Astrocyte of the hippocampus (primary cell): ENCODE results near the gene S1PR5.

Source experiments
- DNase-seq: peaks from one replicate; pipeline ENCODE4 v3.0.0; 2011; ENCODE audit warnings: low read depth, low spot score

Gene S1PR5

GRCh38 chr19:10471909-10472308 lies 45.3 kb downstream of the S1PR5 start:
- no peak for DNase-seq

- no peak for DNase-seq
These were observed 49.1 kb downstream of the S1PR5 start for GRCh38 chr19:10468133-10468532.

- DNase-seq = no peak
These were observed 50.0 kb downstream of the S1PR5 start for GRCh38 chr19:10467104-10467706.

DNA sequence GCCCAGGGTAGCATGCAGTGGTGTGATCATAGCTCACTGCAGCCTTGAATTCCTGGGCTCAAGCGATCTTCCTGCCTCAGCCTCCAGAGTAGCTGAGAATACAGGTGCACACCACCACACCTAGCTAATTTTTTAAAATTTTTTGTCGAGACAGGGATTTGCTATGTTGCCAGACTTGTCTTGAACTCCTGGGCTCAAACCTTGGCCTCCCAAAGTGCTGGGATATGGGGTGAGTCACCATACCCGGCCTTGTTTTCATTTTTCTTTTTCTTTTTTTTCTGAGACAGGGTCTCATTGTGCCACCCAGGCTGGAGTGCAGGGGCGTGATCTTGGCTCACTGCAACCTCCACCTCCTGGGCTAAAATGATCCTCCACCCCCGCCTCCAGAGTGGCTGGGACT lies 52.8 kb downstream of the S1PR5 start:
- DNase-seq = no peak
